IMR-90 (cell line): ENCODE results near the gene SLC27A2. TPM values are rescaled to one million over a fixed set of nuclear protein-coding genes. Genes with fewer than 3 reads are reported as not detected.

Experiments used
- ATAC-seq: fragments of 200-7000 bp; cut with Tn5 transposase; 2 replicates; pipeline ENCODE4 v1.9.1; 2020; ENCODE audit warnings: low read depth, mild to moderate bottlenecking, moderate library complexity
- BruUV-seq: library from RNA; stranded (reverse); fragments of 400-500 nt; replicated peaks from 2 replicates; lab custom pipeline; 2021; lab: Mats Ljungman, UMichigan
- CTCF ChIA-PET: fragments of 300-600 bp; formaldehyde crosslinking; extraction: SDS; loops from one replicate; lab custom pipeline; 2021; ENCODE audit warnings: antibody characterized with exemption; lab: Yijun Ruan, JAX
- POLR2A ChIA-PET: fragments of 300-600 bp; sonication (Branson Sonifier 250); formaldehyde crosslinking; loops from one replicate; lab custom pipeline; 2022; ENCODE audit warnings: antibody characterized with exemption; ENCODE audit not compliant: unreplicated experiment; lab: Charles Lee
- DNase-seq: peaks from one replicate; pipeline ENCODE4 v3.0.0; 2013
- H2AFZ ChIP-seq: replicated peaks from 2 replicates; pipeline ENCODE3; 2013; ENCODE audit warnings: low read length, mild to moderate bottlenecking; ENCODE audit not compliant: poor library complexity
- H2AK5ac ChIP-seq: 2 replicates; pipeline ENCODE4 v1.6.1; 2013; ENCODE audit warnings: low read depth, low read length, inconsistent platforms
- H2AK9ac ChIP-seq: replicated peaks from 2 replicates; pipeline ENCODE3; 2013; ENCODE audit warnings: mild to moderate bottlenecking, low read depth, low read length, moderate library complexity; ENCODE audit not compliant: poor library complexity
- H2BK120ac ChIP-seq: 2 replicates; pipeline ENCODE4 v1.6.1; 2013; ENCODE audit warnings: low read depth, low read length, inconsistent platforms
- H2BK15ac ChIP-seq: 3 replicates; pipeline ENCODE4 v1.6.1; 2013; ENCODE audit warnings: low read depth, low read length, inconsistent platforms
- H2BK20ac ChIP-seq: 2 replicates; pipeline ENCODE4 v1.6.1; 2013; ENCODE audit warnings: low read depth, mild to moderate bottlenecking, inconsistent platforms, low read length, moderate library complexity
- H2BK5ac ChIP-seq: 2 replicates; pipeline ENCODE4 v1.6.1; 2013; ENCODE audit warnings: mild to moderate bottlenecking, low read depth, low read length, inconsistent platforms; ENCODE audit not compliant: poor library complexity, severe bottlenecking
- H3K14ac ChIP-seq: replicated peaks from 2 replicates; pipeline ENCODE4 v1.6.1; 2013; ENCODE audit warnings: low read depth, low read length, inconsistent platforms
- H3K18ac ChIP-seq: 2 replicates; pipeline ENCODE4 v1.6.1; 2013; ENCODE audit warnings: low read depth, low read length, control low read depth
- H3K23ac ChIP-seq: 2 replicates; pipeline ENCODE4 v1.6.1; 2013; ENCODE audit warnings: low read depth, low read length, inconsistent platforms
- H3K27ac ChIP-seq: 2 replicates; pipeline ENCODE4 v1.5.1; 2013; ENCODE audit warnings: mild to moderate bottlenecking, control low read depth, low read length; ENCODE audit not compliant: insufficient read depth
- H3K27me3 ChIP-seq: 2 replicates; pipeline ENCODE4 v1.6.1; 2013; ENCODE audit warnings: low read length; ENCODE audit not compliant: control insufficient read depth, insufficient read depth
- H3K36me3 ChIP-seq: 2 replicates; pipeline ENCODE4 v1.6.1; 2013; ENCODE audit warnings: low read length, mixed read lengths; ENCODE audit not compliant: control insufficient read depth, insufficient read depth
- H3K4ac ChIP-seq: 2 replicates; pipeline ENCODE4 v1.6.1; 2013; ENCODE audit warnings: low read depth, low read length, inconsistent platforms
- H3K4me1 ChIP-seq: 2 replicates; pipeline ENCODE4 v1.6.1; 2013; ENCODE audit warnings: low read length, mixed read lengths; ENCODE audit not compliant: control insufficient read depth, insufficient read depth
- H3K4me2 ChIP-seq: 2 replicates; pipeline ENCODE4 v1.6.1; 2013; ENCODE audit warnings: low read depth, mild to moderate bottlenecking, control low read depth, low read length, moderate library complexity
- H3K4me3 ChIP-seq: 2 replicates; pipeline ENCODE4 v1.5.1; 2013; ENCODE audit warnings: low read depth, mild to moderate bottlenecking, control low read depth, low read length, moderate library complexity; ENCODE audit not compliant: insufficient read depth
- H3K56ac ChIP-seq: 2 replicates; pipeline ENCODE4 v1.6.1; 2013; ENCODE audit warnings: low read length, inconsistent platforms; ENCODE audit not compliant: insufficient read depth; ENCODE audit errors: extremely low read depth
- H3K79me1 ChIP-seq, 2 experiments: 2 replicates each; pipeline ENCODE4 v1.6.1; 2013; ENCODE audit warnings: low read length in 2 of 2, inconsistent platforms in 1 of 2, low read depth in 1 of 2
- H3K9ac ChIP-seq: 2 replicates; pipeline ENCODE4 v1.6.1; 2013; ENCODE audit warnings: low read depth, low read length, control low read depth
- H3K9me1 ChIP-seq: 2 replicates; pipeline ENCODE4 v1.6.1; 2013; ENCODE audit warnings: low read length, inconsistent platforms; ENCODE audit not compliant: insufficient read depth
- H3K9me3 ChIP-seq: 2 replicates; pipeline ENCODE4 v1.6.1; 2013; ENCODE audit warnings: low read length; ENCODE audit not compliant: control insufficient read depth, insufficient read depth
- H4K20me1 ChIP-seq: 2 replicates; pipeline ENCODE4 v1.6.1; 2013; ENCODE audit warnings: low read length, inconsistent platforms; ENCODE audit not compliant: insufficient read depth
- H4K5ac ChIP-seq: 2 replicates; pipeline ENCODE4 v1.6.1; 2013; ENCODE audit warnings: mild to moderate bottlenecking, low read depth, low read length, control low read depth
- H4K8ac ChIP-seq, 2 experiments: 2 replicates each; pipeline ENCODE4 v1.6.1; 2013; ENCODE audit warnings: low read depth in 2 of 2, low read length in 2 of 2, control low read depth in 1 of 2, inconsistent platforms in 1 of 2
- H4K91ac ChIP-seq: 2 replicates; pipeline ENCODE4 v1.6.1; 2013; ENCODE audit warnings: low read depth, low read length, inconsistent platforms; ENCODE audit not compliant: insufficient read depth
- CEBPB ChIP-seq: IDR thresholded peaks from 2 replicates; pipeline ENCODE4 v1.6.1; 2012; ENCODE audit warnings: low read depth, low read length, improper control_type of control experiment
- CHD1 ChIP-seq: IDR thresholded peaks from 2 replicates; pipeline ENCODE4 v1.6.1; 2012; ENCODE audit warnings: low read depth, low read length, improper control_type of control experiment
- CTCF ChIP-seq: conservative IDR thresholded peaks from 2 replicates; pipeline ENCODE4 v1.5.1; 2012; ENCODE audit warnings: mild to moderate bottlenecking, low read depth, low read length, improper control_type of control experiment
- FOS ChIP-seq: fragments of 150-350 bp; IDR thresholded peaks from 2 replicates; pipeline ENCODE4 v1.6.1; 2016; ENCODE audit warnings: low read depth, low read length
- MAFK ChIP-seq: IDR thresholded peaks from 2 replicates; pipeline ENCODE4 v1.6.1; 2012; ENCODE audit warnings: low read depth, low read length, improper control_type of control experiment
- MAZ ChIP-seq: IDR thresholded peaks from 2 replicates; pipeline ENCODE4 v1.6.1; 2012; ENCODE audit warnings: low read depth, mild to moderate bottlenecking, low read length, improper control_type of control experiment, moderate library complexity, borderline replicate concordance
- MXI1 ChIP-seq: IDR thresholded peaks from 2 replicates; pipeline ENCODE4 v1.6.1; 2012; ENCODE audit warnings: low read depth, mild to moderate bottlenecking, low read length, moderate library complexity, borderline replicate concordance
- NFE2L2 ChIP-seq: fragments of 150-350 bp; IDR thresholded peaks from 2 replicates; pipeline ENCODE4 v1.6.1; 2016; ENCODE audit warnings: low read depth, mild to moderate bottlenecking, low read length
- POLR2A ChIP-seq: IDR thresholded peaks from 2 replicates; pipeline ENCODE4 v1.6.1; 2012; ENCODE audit warnings: mild to moderate bottlenecking, low read depth, low read length
- RAD21 ChIP-seq: IDR thresholded peaks from 2 replicates; pipeline ENCODE4 v1.6.1; 2012; ENCODE audit warnings: low read length, improper control_type of control experiment
- RCOR1 ChIP-seq: IDR thresholded peaks from 2 replicates; pipeline ENCODE4 v1.6.1; 2012; ENCODE audit warnings: mild to moderate bottlenecking, low read length, improper control_type of control experiment; ENCODE audit not compliant: insufficient replicate concordance
- RFX5 ChIP-seq: IDR thresholded peaks from 2 replicates; pipeline ENCODE4 v1.8.0; 2012; ENCODE audit warnings: low read depth, mild to moderate bottlenecking, low read length, moderate library complexity
- SMC3 ChIP-seq: fragments of 150-350 bp; IDR thresholded peaks from 2 replicates; pipeline ENCODE4 v1.6.1; 2016; ENCODE audit warnings: low read depth, mild to moderate bottlenecking, antibody characterized with exemption, low read length, moderate library complexity
- USF2 ChIP-seq: fragments of 150-350 bp; IDR thresholded peaks from 2 replicates; pipeline ENCODE4 v1.6.1; 2017; ENCODE audit warnings: mild to moderate bottlenecking, antibody characterized with exemption, low read length, low read depth
- WGBS, 2 experiments: methylation state at CpG; one replicate each; pipeline versions ENCODE4 v1.1.5 to v1.1.7; 2013; ENCODE audit warnings: missing lambda C conversion rate in 2 of 2; ENCODE audit not compliant: insufficient read length in 1 of 2; ENCODE audit errors: extremely low coverage in 2 of 2; 5-methylcytosine and 5-hydroxymethylcytosine counted together
- dilution Hi-C: fragments of 300-500 bp; cut with HindIII; formaldehyde crosslinking; loops from one replicate; pipeline ENCODE4 v1.14.3; 2018; ENCODE audit warnings: low sequenced_read_pairs; ENCODE audit not compliant: unreplicated experiment
- in situ Hi-C: fragments of 300-500 bp; cut with MboI; formaldehyde crosslinking; loops from 3 replicates; pipeline ENCODE4 v1.14.3; 2019; ENCODE audit warnings: low sequenced_read_pairs, inconsistent platforms, mixed read lengths
- intact Hi-C: fragments of 100-400 bp; cut with micrococcal nuclease; formaldehyde crosslinking; loops from 2 replicates; pipeline ENCODE4 v1.10.0; 2022
- polyA plus RNA-seq, 3 experiments: library from polyadenylated mRNA; depleted of rRNA; stranded (reverse); fragments of >200 nt; gene quantifications; 2 replicates each; pipeline ENCODE4 v1.2.3, GENCODE V29; 2012; ENCODE audit warnings: low replicate concordance in 1 of 3
- total RNA-seq: library from RNA; depleted of rRNA; stranded (reverse); fragments of >200 nt; gene quantifications from 2 replicates; pipeline ENCODE4 v1.2.3, GENCODE V29; 2012
- TF ChIP-seq, protein P1 (sequence below): fragments of 150-350 bp; IDR thresholded peaks from 2 replicates; pipeline ENCODE4 v1.6.1; 2016; ENCODE audit warnings: low read depth, mild to moderate bottlenecking, low read length, moderate library complexity, borderline replicate concordance

The SLC27A2 gene
- total and polyA plus RNA-seq, 2 of the 4 experiments (the other 2 are of a cell fraction) = under 0.01 TPM; not detected in 1

GRCh38 chr15:50164458-50164857, 17.5 kb upstream of the SLC27A2 start:
- Histone ChIP-seq H4K91ac (peak overlapping the region; percentile 6; the same call in 1 of the 2 replicates), H3K4ac (peak overlapping the region; percentile 15), H3K9me3 (no peaks in the 10 kb centered on the region; the same call in 1 of the 2 replicates), H4K5ac (no peak overlapping the region), H3K14ac (peak overlapping the region; percentile 12; the same call in 1 of the 2 replicates), H3K23ac (peak overlapping the region; percentile 26; the same call in 1 of the 2 replicates), H3K27ac (no peak overlapping the region), H2BK5ac (peak overlapping the region; percentile 15), H2BK20ac (peak overlapping the region; percentile 71), H2AK5ac (peak overlapping the region; percentile 49), H3K4me3 (no peak overlapping the region), H3K56ac (no peak overlapping the region), H3K79me1 (no peaks in the 10 kb centered on the region), H4K8ac (no peak overlapping the region), H3K27me3 (no peaks in the 10 kb centered on the region), H3K4me1 (peaks cover 6% of the 10 kb centered on the region), H3K9ac (no peak overlapping the region), H3K18ac (no peak overlapping the region; the same call in 1 of the 2 replicates), H2AK9ac (no peak overlapping the region), H3K4me2 (no peak overlapping the region), H3K36me3 (no peaks in the 10 kb centered on the region), H2AFZ (no peak overlapping the region), H3K9me1 (0 out of 2 replicates have a peak, but pooled peaks cover 3% of the 10 kb centered on the region), H4K20me1 (no peaks in the 10 kb centered on the region), H2BK15ac (peak overlapping the region; percentile 70; the same call in 2 of the 3 replicates), H2BK120ac (no peak overlapping the region; the same call in none of the 2 replicates)
- intact Hi-C loops (no loop called here), dilution Hi-C loops (no loop called here), in situ Hi-C loops (no loop called here)
- TF ChIP-seq FOS (no peak), MAZ (no peak), MAFK (no peak), RAD21 (no peak), USF2 (no peak), POLR2A (no peak), CHD1 (no peak), CEBPB (no peak), MXI1 (no peak), RCOR1 (no peak), RFX5 (no peak), CTCF (no peak), NFE2L2 (no peak), SMC3 (no peak)
- TF ChIP-seq, protein P1, sequence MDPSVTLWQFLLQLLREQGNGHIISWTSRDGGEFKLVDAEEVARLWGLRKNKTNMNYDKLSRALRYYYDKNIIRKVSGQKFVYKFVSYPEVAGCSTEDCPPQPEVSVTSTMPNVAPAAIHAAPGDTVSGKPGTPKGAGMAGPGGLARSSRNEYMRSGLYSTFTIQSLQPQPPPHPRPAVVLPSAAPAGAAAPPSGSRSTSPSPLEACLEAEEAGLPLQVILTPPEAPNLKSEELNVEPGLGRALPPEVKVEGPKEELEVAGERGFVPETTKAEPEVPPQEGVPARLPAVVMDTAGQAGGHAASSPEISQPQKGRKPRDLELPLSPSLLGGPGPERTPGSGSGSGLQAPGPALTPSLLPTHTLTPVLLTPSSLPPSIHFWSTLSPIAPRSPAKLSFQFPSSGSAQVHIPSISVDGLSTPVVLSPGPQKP = no peak
- ATAC-seq (no peak), DNase-seq (no peak)
- BruUV-seq = no TSS peak
- ChIA-PET CTCF (no interaction called here), POLR2A (no interaction called here)
- WGBS, 2 experiments = no CpG with 5 or more reads among the region's 1 CpG
